ENCODE data around the gene NEIL1. TPM values are rescaled to one million over a fixed set of nuclear protein-coding genes. Genes with fewer than 3 reads are reported as not detected.
A peak's percentile ranks its signal among the peaks of the same experiment; 100 is the strongest.
"Not testable (repeated sequence)": the region's sequence is repeated elsewhere in the genome, so short reads cannot be mapped to it uniquely, and the experiment has no call there.

Gene NEIL1
- total RNA-seq, 4 donors from 2014 or later: 96.9 to 481 (median 163) TPM

DNA sequence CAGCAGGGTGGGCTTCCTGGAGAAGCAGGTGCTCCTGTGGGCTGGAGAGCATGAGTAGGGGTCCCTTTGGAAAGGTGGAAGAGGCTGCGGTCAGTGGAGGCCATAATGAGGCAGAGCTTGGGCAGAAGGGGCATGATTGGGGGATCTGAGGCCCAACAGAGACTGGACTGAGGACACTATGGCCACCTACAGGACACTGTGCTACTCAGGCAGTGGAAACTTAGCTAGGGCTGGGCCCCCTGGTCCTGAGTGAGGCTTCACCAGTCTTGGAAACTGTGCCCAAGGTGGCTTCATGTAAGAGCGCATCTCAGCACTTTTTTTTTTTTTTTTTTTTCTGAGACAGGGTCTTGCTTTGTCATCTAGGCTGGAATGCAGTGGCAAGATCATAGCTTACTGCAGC is 17.3 kb upstream of the NEIL1 start:
- TF ChIP-seq POLR2AphosphoS5 (IDR thresholded peaks at IDR 0.05) (no peak), EP300 (IDR thresholded peaks at IDR 0.05; ENCODE audit: low read depth) (no peak), POLR2A (IDR thresholded peaks at IDR 0.05) (no peak)
- TF ChIP-seq, protein P1, sequence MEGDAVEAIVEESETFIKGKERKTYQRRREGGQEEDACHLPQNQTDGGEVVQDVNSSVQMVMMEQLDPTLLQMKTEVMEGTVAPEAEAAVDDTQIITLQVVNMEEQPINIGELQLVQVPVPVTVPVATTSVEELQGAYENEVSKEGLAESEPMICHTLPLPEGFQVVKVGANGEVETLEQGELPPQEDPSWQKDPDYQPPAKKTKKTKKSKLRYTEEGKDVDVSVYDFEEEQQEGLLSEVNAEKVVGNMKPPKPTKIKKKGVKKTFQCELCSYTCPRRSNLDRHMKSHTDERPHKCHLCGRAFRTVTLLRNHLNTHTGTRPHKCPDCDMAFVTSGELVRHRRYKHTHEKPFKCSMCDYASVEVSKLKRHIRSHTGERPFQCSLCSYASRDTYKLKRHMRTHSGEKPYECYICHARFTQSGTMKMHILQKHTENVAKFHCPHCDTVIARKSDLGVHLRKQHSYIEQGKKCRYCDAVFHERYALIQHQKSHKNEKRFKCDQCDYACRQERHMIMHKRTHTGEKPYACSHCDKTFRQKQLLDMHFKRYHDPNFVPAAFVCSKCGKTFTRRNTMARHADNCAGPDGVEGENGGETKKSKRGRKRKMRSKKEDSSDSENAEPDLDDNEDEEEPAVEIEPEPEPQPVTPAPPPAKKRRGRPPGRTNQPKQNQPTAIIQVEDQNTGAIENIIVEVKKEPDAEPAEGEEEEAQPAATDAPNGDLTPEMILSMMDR (IDR thresholded peaks at IDR 0.05): no peak
- Histone ChIP-seq H3K4me1 (no peaks in the 10 kb centered on the region), H3K27ac (no peak overlapping the region), H3K4me3 (no peak overlapping the region), H3K9me3 (no peaks in the 10 kb centered on the region), H3K36me3 (no peaks in the 10 kb centered on the region), H3K27me3 (no peaks in the 10 kb centered on the region)
- intact Hi-C loops (cut with DNase I; ENCODE audit: low total_unique reads): no loop called here
- in situ Hi-C loops (cut with MboI; ENCODE audit: low pct_ligation_motif_present in 1 of 4, low pct_unique_long_range_greater_than_20kb in 1 of 4, low sequenced_read_pairs in 3 of 4): loop anchor here in 1 of 4 donors (25.0 kb wide), 1 partner anchor 317 kb away; the partner anchor contains the start of gene PPCDC
- 86% methylated on average over 2 of the region's 2 CpGs; no CpG with 5 or more reads in 1 of the 2 donors for WGBS, 2 donors (ENCODE audit: low coverage in 1 of 2)
- DNase-seq: no peak

DNA sequence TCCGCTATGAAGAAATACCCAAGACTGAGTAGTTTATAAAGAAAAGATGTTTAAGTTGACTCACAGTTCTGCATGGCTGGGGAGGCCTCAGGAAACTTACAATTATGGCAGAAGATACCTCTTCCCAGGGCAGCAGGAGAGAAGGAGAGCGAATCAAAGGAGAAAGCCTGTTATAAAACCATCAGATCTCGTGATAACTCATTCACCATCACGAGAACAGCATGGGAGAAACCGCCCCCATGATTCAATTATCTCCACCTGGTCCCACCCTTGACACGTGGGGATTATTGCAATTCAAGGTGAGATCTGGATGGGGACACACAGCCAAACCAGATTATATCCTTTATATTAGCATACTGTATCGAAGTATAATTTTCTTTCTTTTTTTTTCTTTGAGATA is 14.7 kb upstream of the NEIL1 start:
- in situ Hi-C loops (cut with MboI; ENCODE audit: low pct_ligation_motif_present in 1 of 4, low pct_unique_long_range_greater_than_20kb in 1 of 4, low sequenced_read_pairs in 3 of 4): loop anchor here in 1 of 4 donors (25.0 kb wide), 1 partner anchor 320 kb away; the partner anchor contains the start of gene PPCDC
- H3K9me3 ChIP-seq; H3K36me3 ChIP-seq; H3K4me3 ChIP-seq; H3K27me3 ChIP-seq; intact Hi-C loops (cut with DNase I; ENCODE audit: low total_unique reads); DNase-seq; H3K27ac ChIP-seq: not testable (repeated sequence)
- 54 to 62% methylated on average over 6 to 7 of the region's 7 CpGs for WGBS, 2 donors (ENCODE audit: low coverage in 1 of 2)
- peaks cover 7 to 17% (median 15%) of the 10 kb centered on the region in 4 donors for H3K4me1 ChIP-seq

DNA sequence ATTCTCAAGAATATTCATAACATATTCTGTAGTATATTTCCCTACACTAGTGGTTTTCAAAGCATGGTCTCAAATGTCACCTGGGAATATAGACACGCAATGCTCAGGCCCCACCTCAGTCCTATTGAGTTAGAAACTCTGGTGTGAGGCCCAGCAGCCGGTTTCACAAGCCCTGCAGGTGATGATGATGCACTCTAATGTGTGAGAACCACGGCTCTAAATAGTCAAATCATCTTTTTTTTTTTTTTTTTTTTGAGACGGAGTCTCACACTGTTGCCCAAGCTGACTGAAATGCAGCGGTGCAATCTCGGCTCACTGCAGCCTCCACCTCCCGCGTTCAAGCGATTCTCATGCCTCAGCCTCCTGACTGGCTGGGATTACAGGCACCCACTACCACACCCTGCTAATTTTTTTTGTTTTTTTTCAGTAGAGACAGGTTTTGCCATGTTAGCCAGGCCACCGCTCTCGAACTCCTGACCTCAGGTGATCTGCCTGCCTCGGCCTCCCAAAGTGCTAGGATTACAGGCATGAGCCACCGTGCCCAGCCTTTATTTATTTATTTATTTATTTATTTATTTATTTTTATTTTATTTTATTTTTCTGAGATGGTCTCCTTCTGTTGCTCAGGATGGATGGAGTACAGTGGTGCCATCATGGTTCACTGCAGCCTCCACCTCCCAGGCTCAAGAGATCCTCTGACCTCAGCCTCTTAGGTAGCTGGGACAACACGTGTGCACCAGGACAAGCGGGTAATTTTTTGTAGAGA is 13.0 kb upstream of the NEIL1 start:
- H3K4me3 ChIP-seq; H3K36me3 ChIP-seq; H3K9me3 ChIP-seq; intact Hi-C loops (cut with DNase I; ENCODE audit: low total_unique reads); DNase-seq; H3K27me3 ChIP-seq; H3K27ac ChIP-seq: not testable (repeated sequence)
- in situ Hi-C loops (cut with MboI; ENCODE audit: low pct_ligation_motif_present in 1 of 4, low pct_unique_long_range_greater_than_20kb in 1 of 4, low sequenced_read_pairs in 3 of 4): loop anchor here in 1 of 4 donors (25.0 kb wide), 1 partner anchor 322 kb away; the partner anchor contains the start of gene PPCDC
- 86 to 88% methylated on average over 7 to 15 of the region's 15 CpGs for WGBS, 2 donors (ENCODE audit: low coverage in 1 of 2)
- peaks cover 7 to 18% (median 16%) of the 10 kb centered on the region in 4 donors for H3K4me1 ChIP-seq

DNA sequence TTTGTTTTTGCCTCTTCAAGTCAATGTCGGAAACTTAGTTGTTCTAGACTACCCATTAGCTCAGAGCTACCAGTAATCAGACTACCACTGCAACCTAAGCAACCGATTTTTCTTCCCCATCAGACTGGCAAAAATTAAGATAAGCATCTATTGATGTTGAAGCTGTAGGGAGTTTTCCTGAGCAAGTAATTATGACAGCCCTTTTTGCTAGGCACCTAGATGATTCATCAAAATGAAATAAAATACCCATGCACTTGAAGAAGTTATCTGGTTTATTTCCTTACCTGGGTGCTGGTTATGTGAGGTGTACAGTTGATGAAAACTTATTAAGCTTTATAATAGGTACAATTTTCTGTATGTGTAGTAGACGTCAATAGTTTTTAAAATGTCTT is 11.5 kb upstream of the NEIL1 start:
- Histone ChIP-seq H3K27ac (peak overlapping the region; percentile 75 to 84 (median 81)), H3K4me1 (peaks cover 7 to 18% (median 16%) of the 10 kb centered on the region in 4 donors), H3K36me3 (no peaks in the 10 kb centered on the region), H3K4me3 (peak overlapping the region in 3 of 4 donors; percentile 59 to 98 (median 87)), H3K27me3 (no peaks in the 10 kb centered on the region), H3K9me3 (no peaks in the 10 kb centered on the region)
- in situ Hi-C loops (cut with MboI; ENCODE audit: low pct_ligation_motif_present in 1 of 4, low pct_unique_long_range_greater_than_20kb in 1 of 4, low sequenced_read_pairs in 3 of 4): loop anchor here in 1 of 4 donors (25.0 kb wide), 1 partner anchor 323 kb away; the partner anchor contains the start of gene PPCDC
- no peak for DNase-seq
- intact Hi-C loops (cut with DNase I; ENCODE audit: low total_unique reads): no loop called here
- TF ChIP-seq POLR2AphosphoS5 (IDR thresholded peaks at IDR 0.05) (no peak), POLR2A (IDR thresholded peaks at IDR 0.05) (no peak), EP300 (IDR thresholded peaks at IDR 0.05; ENCODE audit: low read depth) (no peak)
- TF ChIP-seq, protein P1 (IDR thresholded peaks at IDR 0.05): no peak
- WGBS, 2 donors (ENCODE audit: low coverage in 1 of 2): 47 to 49% methylated on average over 3 of the region's 3 CpGs

DNA sequence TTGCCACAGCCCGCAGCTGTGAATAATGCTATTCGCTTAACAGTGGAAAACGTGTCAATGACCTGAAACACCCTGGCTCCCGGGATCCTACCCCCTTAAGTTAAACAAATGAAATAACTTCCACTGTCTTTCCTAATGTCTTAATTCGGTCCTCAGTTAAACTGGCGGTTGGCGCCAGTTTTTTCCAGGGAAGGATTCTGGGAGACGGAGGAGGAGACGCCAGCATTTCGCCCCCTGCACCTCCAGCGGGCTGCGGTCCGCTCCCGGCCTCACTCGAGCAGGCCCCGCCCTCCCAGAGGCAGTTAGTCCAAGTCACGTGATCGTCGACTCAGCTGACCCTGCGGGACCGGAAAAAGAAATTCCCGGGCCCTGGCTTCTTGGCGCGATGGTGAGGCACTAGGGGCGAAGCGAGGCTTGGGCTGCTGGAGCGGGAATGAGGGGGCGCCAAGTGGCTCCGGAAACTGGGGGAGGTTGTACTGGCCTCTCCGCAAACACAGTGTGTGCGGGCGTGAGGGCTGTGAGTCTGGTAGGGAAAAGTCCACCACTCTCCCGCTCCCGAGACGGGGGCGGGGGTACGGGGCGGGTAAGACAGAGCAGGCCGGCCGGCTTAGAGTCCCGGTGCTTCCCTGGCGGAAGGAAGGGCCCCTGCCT is 11.0 kb upstream of the NEIL1 start, which contains the start of gene COMMD4:
Gene COMMD4, plus strand, starts transcription at position 359 of the 651 bp plus-strand sequence. Its CDS starts 27 bp downstream, at position 386.
- intact Hi-C loops (cut with DNase I; ENCODE audit: low total_unique reads): no loop called here
- in situ Hi-C loops (cut with MboI; ENCODE audit: low pct_ligation_motif_present in 1 of 4, low pct_unique_long_range_greater_than_20kb in 1 of 4, low sequenced_read_pairs in 3 of 4): loop anchor here in 1 of 4 donors (25.0 kb wide), 1 partner anchor 324 kb away; the partner anchor contains the start of gene PPCDC
- peak within 1 kb of the TSS; percentile 47 to 98 (median 73) for H3K4me3 ChIP-seq

More for the DNA sequence above, 11.0 kb upstream of the NEIL1 start, which contains the start of gene COMMD4:
- H3K27ac ChIP-seq: peak within 1 kb of the TSS; percentile 75 to 84 (median 81)
- H3K36me3 ChIP-seq: no peaks in the 10 kb centered on the region
- no peaks in the 10 kb centered on the region for H3K9me3 ChIP-seq
- peak; percentile 96 for DNase-seq
- H3K4me1 ChIP-seq: peaks cover 7 to 18% (median 16%) of the 10 kb centered on the region in 4 donors
- TF ChIP-seq POLR2AphosphoS5 (IDR thresholded peaks at IDR 0.05) (peak; percentile 53 to 72 (median 64)), EP300 (IDR thresholded peaks at IDR 0.05; ENCODE audit: low read depth) (peak; percentile 43), POLR2A (IDR thresholded peaks at IDR 0.05) (peak; percentile 21)
- TF ChIP-seq, protein P1 (IDR thresholded peaks at IDR 0.05): no peak
- 0% methylated on average over 39 of the region's 42 CpGs; no CpG with 5 or more reads in 1 of the 2 donors for WGBS, 2 donors (ENCODE audit: low coverage in 1 of 2)
- no peaks in the 10 kb centered on the region for H3K27me3 ChIP-seq
